ENCODE data around the gene NID2. TPM values are rescaled to one million over a fixed set of nuclear protein-coding genes. Genes with fewer than 3 reads are reported as not detected.

The NID2 gene
- total and polyA plus RNA-seq, 2 of the 4 experiments (the other 2 are of a cell fraction) = 101 to 303 TPM

DNA sequence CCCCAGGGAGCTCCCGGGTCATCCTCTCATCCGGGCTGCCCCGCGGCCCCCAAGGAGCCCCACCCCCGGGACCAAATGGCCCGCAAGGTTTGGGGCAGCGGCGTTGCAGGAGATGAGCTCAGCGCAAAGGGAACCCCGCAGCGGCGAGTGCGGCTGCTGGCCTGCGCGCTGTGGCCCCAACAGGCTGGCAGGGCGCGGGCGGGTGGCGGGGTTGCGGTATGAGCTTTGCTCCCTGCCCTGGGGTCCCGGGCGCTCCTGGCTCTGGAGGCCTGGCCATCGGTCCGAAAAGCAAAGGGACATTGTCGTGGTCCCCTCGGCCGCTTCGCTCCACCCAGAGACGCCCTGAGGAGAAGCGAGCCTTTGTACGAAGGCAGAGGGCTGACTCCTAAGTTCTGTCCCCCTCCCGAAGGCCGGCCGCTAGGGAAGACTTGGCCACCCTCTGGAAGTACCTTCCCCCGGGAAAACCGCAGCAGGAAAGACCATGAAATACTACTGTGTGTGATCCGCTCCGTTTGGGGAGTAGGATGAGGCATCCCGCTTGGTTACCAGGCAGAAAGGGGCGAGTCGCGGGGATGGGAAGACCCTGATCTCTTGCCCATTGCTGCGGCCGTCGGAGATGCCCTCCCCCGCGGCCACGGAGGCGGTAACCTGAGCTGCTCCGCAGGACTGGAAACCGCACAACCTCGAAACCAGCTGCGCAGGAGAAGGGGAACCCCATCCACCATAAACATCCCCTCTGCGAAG is 620 bp upstream of the NID2 start:
- Histone ChIP-seq H2BK5ac (ENCODE audit: low read depth, low read length, poor library complexity, severe bottlenecking) (peak overlapping the region; percentile 98), H2BK20ac (ENCODE audit: low read depth, low read length) (peak overlapping the region; percentile 90), H3K9me3 (ENCODE audit: control insufficient read depth, insufficient read depth, low read length) (no peaks in the 10 kb centered on the region), H4K91ac (ENCODE audit: insufficient read depth, low read depth, low read length) (peak overlapping the region; percentile 94), H3K4me2 (ENCODE audit: low read depth, low read length) (peak overlapping the region; percentile 95), H2BK15ac (ENCODE audit: low read depth, low read length) (peak overlapping the region; percentile 86; the same call in 2 of the 3 replicates), H4K5ac (ENCODE audit: low read depth, low read length) (peak overlapping the region; percentile 92), H2AFZ (replicated peaks; ENCODE audit: low read length, poor library complexity) (peak overlapping the region; percentile 88), H3K4ac (ENCODE audit: low read depth, low read length) (peak overlapping the region; percentile 99), H4K8ac (ENCODE audit: low read depth in 2 of 2, low read length in 2 of 2) (peak overlapping the region; percentile 82 to 95), H4K20me1 (ENCODE audit: insufficient read depth, low read length) (no peaks in the 10 kb centered on the region; the same call in 1 of the 2 replicates), H3K9ac (ENCODE audit: low read depth, low read length) (peak overlapping the region; percentile 96), H3K18ac (ENCODE audit: low read depth, low read length) (peak overlapping the region; percentile 97), H2BK120ac (ENCODE audit: low read depth, low read length) (peak overlapping the region; percentile 93), H2AK5ac (ENCODE audit: low read depth, low read length) (peak overlapping the region; percentile 94), H3K4me3 (ENCODE audit: insufficient read depth, low read depth, low read length) (peak overlapping the region; percentile 94), H2AK9ac (replicated peaks; ENCODE audit: low read depth, low read length, poor library complexity) (peak overlapping the region; percentile 98), H3K27ac (ENCODE audit: insufficient read depth, low read length) (peak overlapping the region; percentile 95), H3K27me3 (ENCODE audit: control insufficient read depth, insufficient read depth, low read length) (no peaks in the 10 kb centered on the region), H3K79me1 (ENCODE audit: low read depth in 1 of 2, low read length in 2 of 2) (peaks cover 18 to 58% of the 10 kb centered on the region in 2 experiments), H3K56ac (ENCODE audit: extremely low read depth, insufficient read depth, low read length) (peak overlapping the region; percentile 95), H3K23ac (ENCODE audit: low read depth, low read length) (peak overlapping the region; percentile 99), H3K9me1 (ENCODE audit: insufficient read depth, low read length) (peaks cover 17% of the 10 kb centered on the region), H3K4me1 (ENCODE audit: control insufficient read depth, insufficient read depth, low read length) (peaks cover 22% of the 10 kb centered on the region), H3K14ac (replicated peaks; ENCODE audit: low read depth, low read length) (peak overlapping the region; percentile 99), H3K36me3 (ENCODE audit: control insufficient read depth, insufficient read depth, low read length) (peaks cover 3% of the 10 kb centered on the region)
- WGBS, 2 experiments (ENCODE audit: extremely low coverage in 2 of 2, insufficient read length in 1 of 2) = 2% methylated on average over 25 of the region's 54 CpGs; no CpG with 5 or more reads in 1 of the 2 experiments
- TF ChIP-seq CTCF (conservative IDR thresholded peaks at IDR 0.05; ENCODE audit: low read depth, low read length) (no peak), NFE2L2 (IDR thresholded peaks at IDR 0.05; ENCODE audit: low read depth, low read length) (0 out of 2 replicates have a peak, but pooled peaks have one; percentile 1), FOS (IDR thresholded peaks at IDR 0.05; ENCODE audit: low read depth, low read length) (no peak), RFX5 (IDR thresholded peaks at IDR 0.05; ENCODE audit: low read depth, low read length) (no peak; the same call in 1 of the 2 replicates), POLR2A (IDR thresholded peaks at IDR 0.05; ENCODE audit: low read depth, low read length) (peak; percentile 83), MAZ (IDR thresholded peaks at IDR 0.05; ENCODE audit: borderline replicate concordance, low read depth, low read length) (no peak; the same call in 1 of the 2 replicates), RCOR1 (IDR thresholded peaks at IDR 0.05; ENCODE audit: insufficient replicate concordance, low read length) (no peak), SMC3 (IDR thresholded peaks at IDR 0.05; ENCODE audit: low read depth, low read length) (no peak)
- BruUV-seq (replicated peaks) = no TSS peak
- intact Hi-C loops (cut with micrococcal nuclease) (loop anchor here (1.0 to 5.0 kb wide), 3 partner anchors 41 to 67 kb away; no protein-coding TSS in a partner anchor), dilution Hi-C loops (cut with HindIII; ENCODE audit: low sequenced_read_pairs, unreplicated experiment) (no loop called here), in situ Hi-C loops (cut with MboI; ENCODE audit: low sequenced_read_pairs) (no loop called here)
- ChIA-PET POLR2A (ENCODE audit: unreplicated experiment) (interaction anchor here (0.7 to 2.0 kb wide), 3 partner anchors 11 to 69 kb away, joined by 3 to 14 read pairs (median 5); no protein-coding TSS in a partner anchor), CTCF (interaction anchor here (0.7 to 2.7 kb wide), 5 partner anchors 12 to 74 kb away, joined by 3 to 19 read pairs (median 3); no protein-coding TSS in a partner anchor)
- peak; percentile 25 for ATAC-seq (ENCODE audit: low read depth)
- peak; percentile 83 for DNase-seq
